ENCODE measurements around the gene KDM1A. TPM values are rescaled to one million over a fixed set of nuclear protein-coding genes. Genes with fewer than 3 reads are reported as not detected.

Gene KDM1A
- total and polyA plus RNA-seq, 2 of the 13 experiments (the other 11 are each of a cell fraction or from before 2014, with no cell fraction given): 81.3 to 173 TPM

DNA sequence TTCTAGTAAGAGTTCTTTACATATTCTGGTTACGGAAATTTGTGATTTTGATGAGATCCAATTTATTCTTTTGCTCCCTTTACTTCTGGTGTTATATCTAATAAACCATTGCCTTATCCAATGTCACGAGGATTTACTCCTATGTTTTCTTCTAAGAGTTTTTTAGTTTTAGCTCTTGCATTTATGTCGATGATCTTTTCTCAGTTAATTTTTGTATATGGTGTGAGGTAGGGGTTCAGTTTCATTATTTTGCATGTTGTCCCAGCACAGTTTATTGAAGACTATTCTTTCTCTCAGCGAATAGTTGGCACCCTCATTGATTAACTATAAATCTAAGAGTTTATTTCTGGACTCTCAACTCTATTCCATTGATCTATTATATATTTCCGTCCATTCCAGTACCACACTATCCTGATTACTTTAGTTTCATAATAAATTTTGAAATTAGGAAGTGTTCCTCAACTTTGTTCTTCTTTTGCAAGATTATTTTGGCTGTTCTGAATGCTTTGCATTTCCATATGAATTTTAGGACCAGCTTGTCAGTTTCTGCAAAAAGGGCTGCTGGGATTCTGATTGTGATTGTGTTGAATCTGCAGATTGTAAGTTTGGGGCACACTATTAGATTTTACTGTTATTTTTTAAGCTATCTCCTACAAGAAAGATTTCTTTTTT lies 4.0 kb downstream of the KDM1A start:
- CTCF ChIA-PET (ENCODE audit: low intra/inter-chr PET ratio, low total read pairs): no interaction called here
- Histone ChIP-seq H3K9me3 (ENCODE audit: low read length) (peaks cover 6% of the 10 kb centered on the region; the same call in 1 of the 2 replicates), H3K27ac (ENCODE audit: extremely low read length, insufficient read depth, low read length) (no peak overlapping the region), H3K27me3 (ENCODE audit: control insufficient read depth in 1 of 2, insufficient read depth in 2 of 2, low read length in 2 of 2) (no peaks in the 10 kb centered on the region), H4K20me1 (ENCODE audit: insufficient read depth, low read length) (peaks cover 57% of the 10 kb centered on the region), H3K4me3 (replicated peaks in 1 of 3; ENCODE audit: insufficient read depth in 1 of 3, low read depth in 2 of 3, low read length in 3 of 3) (no peak overlapping the region), H3K79me2 (ENCODE audit: insufficient read depth, low read length) (peaks cover 90% of the 10 kb centered on the region), H3K4me1 (ENCODE audit: insufficient read depth, low read length) (peaks cover 65% of the 10 kb centered on the region), H2AFZ (ENCODE audit: low read length) (no peak overlapping the region), H3K9ac (ENCODE audit: insufficient read depth, low read depth, low read length) (no peak overlapping the region), H3K4me2 (ENCODE audit: low read depth, low read length) (no peak overlapping the region), H3K36me3 (replicated peaks in 1 of 2; ENCODE audit: control insufficient read depth in 1 of 2, insufficient read depth in 2 of 2, low read length in 2 of 2) (no peaks in the 10 kb centered on the region; a peak in 1 of 5 replicates)
- BruUV-seq (replicated peaks): no TSS peak
- intact Hi-C loops (cut with micrococcal nuclease; ENCODE audit: unreplicated experiment): no loop called here
- over 99% methylated on average over 5 of the region's 5 CpGs for WGBS (ENCODE audit: low lambda C conversion rate)
- TF ChIP-seq ZNF12 (CRISPR knock-in tag; IDR thresholded peaks at IDR 0.05) (no peak), KDM1A (CRISPR knock-in tag; IDR thresholded peaks at IDR 0.05) (no peak), NCOA1 (CRISPR knock-in tag; IDR thresholded peaks at IDR 0.05) (no peak), STAT5B (CRISPR knock-in tag; IDR thresholded peaks at IDR 0.05) (no peak), ZNF552 (CRISPR knock-in tag; IDR thresholded peaks at IDR 0.05; ENCODE audit: borderline replicate concordance) (no peak), SRSF9 (IDR thresholded peaks at IDR 0.05; ENCODE audit: borderline replicate concordance, insufficient read depth, low read depth, low read length, poor library complexity, severe bottlenecking) (no peak), NFKBIZ (CRISPR knock-in tag; IDR thresholded peaks at IDR 0.05) (no peak), ZNF264 (CRISPR knock-in tag; IDR thresholded peaks at IDR 0.05) (no peak), HDAC6 (IDR thresholded peaks at IDR 0.05; ENCODE audit: low read depth, low read length) (no peak), ZNF607 (CRISPR knock-in tag; IDR thresholded peaks at IDR 0.05; ENCODE audit: borderline replicate concordance) (no peak), MBNL3 (CRISPR knock-in tag; conservative IDR thresholded peaks at IDR 0.05) (no peak), SMYD3 (CRISPR knock-in tag; IDR thresholded peaks at IDR 0.05) (no peak), ZNF441 (CRISPR knock-in tag; IDR thresholded peaks at IDR 0.05; ENCODE audit: borderline replicate concordance) (no peak), KDM4B (CRISPR knock-in tag; IDR thresholded peaks at IDR 0.05) (no peak), SNAI1 (CRISPR knock-in tag; IDR thresholded peaks at IDR 0.05; ENCODE audit: borderline replicate concordance) (no peak)
- TF ChIP-seq, protein P1, sequence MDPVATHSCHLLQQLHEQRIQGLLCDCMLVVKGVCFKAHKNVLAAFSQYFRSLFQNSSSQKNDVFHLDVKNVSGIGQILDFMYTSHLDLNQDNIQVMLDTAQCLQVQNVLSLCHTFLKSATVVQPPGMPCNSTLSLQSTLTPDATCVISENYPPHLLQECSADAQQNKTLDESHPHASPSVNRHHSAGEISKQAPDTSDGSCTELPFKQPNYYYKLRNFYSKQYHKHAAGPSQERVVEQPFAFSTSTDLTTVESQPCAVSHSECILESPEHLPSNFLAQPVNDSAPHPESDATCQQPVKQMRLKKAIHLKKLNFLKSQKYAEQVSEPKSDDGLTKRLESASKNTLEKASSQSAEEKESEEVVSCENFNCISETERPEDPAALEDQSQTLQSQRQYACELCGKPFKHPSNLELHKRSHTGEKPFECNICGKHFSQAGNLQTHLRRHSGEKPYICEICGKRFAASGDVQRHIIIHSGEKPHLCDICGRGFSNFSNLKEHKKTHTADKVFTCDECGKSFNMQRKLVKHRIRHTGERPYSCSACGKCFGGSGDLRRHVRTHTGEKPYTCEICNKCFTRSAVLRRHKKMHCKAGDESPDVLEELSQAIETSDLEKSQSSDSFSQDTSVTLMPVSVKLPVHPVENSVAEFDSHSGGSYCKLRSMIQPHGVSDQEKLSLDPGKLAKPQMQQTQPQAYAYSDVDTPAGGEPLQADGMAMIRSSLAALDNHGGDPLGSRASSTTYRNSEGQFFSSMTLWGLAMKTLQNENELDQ (CRISPR knock-in tag; IDR thresholded peaks at IDR 0.05; ENCODE audit: borderline replicate concordance): no peak
- no peak for FAIRE-seq
- ATAC-seq: no peak
- POLR2A ChIA-PET: no interaction called here
- in situ Hi-C loops (cut with HindIII; ENCODE audit: extremely low pct_ligation_motif_present, low pct_unique_long_range_greater_than_20kb): no loop called here
- no peak for DNase-seq (ENCODE audit: low spot score)

All from HepG2 (cell line).